HepG2 (cell line): ENCODE results near the gene HNF1B. TPM values are rescaled to one million over a fixed set of nuclear protein-coding genes. Genes with fewer than 3 reads are reported as not detected.

Experiments used
- FOSL1 ChIP-seq: sonication (generic); formaldehyde crosslinking; IDR thresholded peaks from 2 replicates; pipeline ENCODE4 v1.9.0; 2021; ENCODE audit warnings: missing genetic modification reagents, borderline replicate concordance
- HOXA5 ChIP-seq: sonication (generic); formaldehyde crosslinking; IDR thresholded peaks from 2 replicates; pipeline ENCODE4 v1.4.0; 2020; ENCODE audit warnings: missing genetic modification reagents
- KMT2B ChIP-seq: IDR thresholded peaks from 2 replicates; pipeline ENCODE4 v1.6.1; 2016; ENCODE audit warnings: missing genetic modification reagents, missing compliant biosample characterization
- MAZ ChIP-seq, 2 experiments: sonication (generic) in 1 of 2; formaldehyde crosslinking in 1 of 2; IDR thresholded peaks; 2 replicates each; pipeline versions ENCODE4 v1.5.0 to v1.6.1; 2012 to 2020; ENCODE audit warnings: low read depth in 2 of 2, mild to moderate bottlenecking in 2 of 2, borderline replicate concordance in 1 of 2, improper control_type of control experiment in 1 of 2, low read length in 1 of 2, missing genetic modification reagents in 1 of 2, moderate library complexity in 1 of 2
- MTA1 ChIP-seq: sonication (generic); formaldehyde crosslinking; IDR thresholded peaks from 2 replicates; pipeline ENCODE4 v1.4.0; 2020; ENCODE audit warnings: missing genetic modification reagents, mild to moderate bottlenecking, borderline replicate concordance
- NFE2L2 ChIP-seq: fragments of 150-350 bp; IDR thresholded peaks from 2 replicates; pipeline ENCODE4 v1.6.1; 2014; ENCODE audit warnings: low read length
- NR1H2 ChIP-seq: sonication (generic); formaldehyde crosslinking; IDR thresholded peaks from 2 replicates; pipeline ENCODE4 v1.8.1; 2022; ENCODE audit warnings: low read depth, missing genetic modification reagents, borderline replicate concordance
- ONECUT2 ChIP-seq: sonication (generic); formaldehyde crosslinking; IDR thresholded peaks from 2 replicates; pipeline ENCODE4 v1.4.0; 2020; ENCODE audit warnings: missing genetic modification reagents
- RBM39 ChIP-seq: fragments of 200-400 bp; formaldehyde crosslinking; IDR thresholded peaks from one replicate; pipeline ENCODE4 v1.6.1; 2018; ENCODE audit warnings: antibody characterized with exemption, mild to moderate bottlenecking, low read depth, low read length; ENCODE audit not compliant: poor library complexity, severe bottlenecking
- SSRP1 ChIP-seq: IDR thresholded peaks from 2 replicates; pipeline ENCODE4 v1.6.1; 2016; ENCODE audit warnings: control low read depth
- TMF1 ChIP-seq: sonication (generic); formaldehyde crosslinking; IDR thresholded peaks from 2 replicates; pipeline ENCODE4 v1.8.1; 2022; ENCODE audit warnings: low read depth, missing genetic modification reagents
- TRIM24 ChIP-seq: sonication (generic); formaldehyde crosslinking; IDR thresholded peaks from 2 replicates; pipeline ENCODE4 v1.8.0; 2022; ENCODE audit warnings: mild to moderate bottlenecking, missing genetic modification reagents
- ZFYVE20 ChIP-seq: sonication (generic); formaldehyde crosslinking; IDR thresholded peaks from 2 replicates; pipeline ENCODE4 v1.8.0; 2023; ENCODE audit warnings: low read depth, mild to moderate bottlenecking, moderate library complexity, missing genetic modification reagents, borderline replicate concordance
- ZMAT3 ChIP-seq: sonication (generic); formaldehyde crosslinking; conservative IDR thresholded peaks from 2 replicates; pipeline ENCODE4 v1.7.0; 2021; ENCODE audit warnings: missing genetic modification reagents
- ZNF263 ChIP-seq: sonication (generic); formaldehyde crosslinking; IDR thresholded peaks from 2 replicates; pipeline ENCODE4 v1.4.0; 2020; ENCODE audit warnings: missing genetic modification reagents
- ZNF280D ChIP-seq: sonication (generic); formaldehyde crosslinking; IDR thresholded peaks from 2 replicates; pipeline ENCODE4 v1.5.1; 2020; ENCODE audit warnings: mild to moderate bottlenecking, missing genetic modification reagents
- ZNF326 ChIP-seq: sonication (generic); formaldehyde crosslinking; IDR thresholded peaks from 2 replicates; pipeline ENCODE4 v1.4.0; 2020; ENCODE audit warnings: missing genetic modification reagents, borderline replicate concordance
- ZNF570 ChIP-seq: sonication (generic); formaldehyde crosslinking; IDR thresholded peaks from 2 replicates; pipeline ENCODE4 v1.4.0; 2020; ENCODE audit warnings: mild to moderate bottlenecking, missing genetic modification reagents, borderline replicate concordance
- ZNF792 ChIP-seq: IDR thresholded peaks from 2 replicates; pipeline ENCODE4 v1.6.1; 2016
- polyA plus RNA-seq, 8 experiments: library from polyadenylated mRNA; depleted of rRNA in 3 of 8; stranded (reverse) in 7 of 8; unstranded in 1 of 8; fragments of >200 nt; fragmentation: Illumina TruSeq in 4 of 8; extraction: Trizol in 4 of 8; gene quantifications; 2 replicates each; pipeline versions ENCODE4 v1.2.1 to v1.2.3, GENCODE V29; 2011 to 2016; ENCODE audit warnings: low read depth in 4 of 8, missing spikeins in 1 of 8, mixed read lengths in 1 of 8; ENCODE audit not compliant: insufficient read depth in 1 of 8
- total RNA-seq, 5 experiments: library from RNA; depleted of rRNA; stranded (reverse); fragments of >200 nt; fragmentation: Illumina TruSeq; extraction: Trizol; gene quantifications; 2 replicates each; pipeline ENCODE4 v1.2.3, GENCODE V29; 2016; ENCODE audit warnings: low read depth in 1 of 5
- TF ChIP-seq, protein P1 (sequence below), 2 experiments: sonication (generic) in 1 of 2; formaldehyde crosslinking in 1 of 2; IDR thresholded peaks; 2 replicates each; pipeline versions ENCODE4 v1.6.1 to v1.9.0; 2014 to 2022; ENCODE audit warnings: antibody characterized with exemption in 1 of 2, borderline replicate concordance in 1 of 2, inconsistent platforms in 1 of 2, low read depth in 1 of 2, missing genetic modification reagents in 1 of 2

HNF1B gene
- total and polyA plus RNA-seq, 2 of the 13 experiments (the other 11 are each of a cell fraction or from before 2014, with no cell fraction given), result 1.9 to 5.3 TPM

GRCh38 chr17:37708616-37709212, 36.1 kb downstream of the HNF1B start (continued):
- TF ChIP-seq, protein P1, sequence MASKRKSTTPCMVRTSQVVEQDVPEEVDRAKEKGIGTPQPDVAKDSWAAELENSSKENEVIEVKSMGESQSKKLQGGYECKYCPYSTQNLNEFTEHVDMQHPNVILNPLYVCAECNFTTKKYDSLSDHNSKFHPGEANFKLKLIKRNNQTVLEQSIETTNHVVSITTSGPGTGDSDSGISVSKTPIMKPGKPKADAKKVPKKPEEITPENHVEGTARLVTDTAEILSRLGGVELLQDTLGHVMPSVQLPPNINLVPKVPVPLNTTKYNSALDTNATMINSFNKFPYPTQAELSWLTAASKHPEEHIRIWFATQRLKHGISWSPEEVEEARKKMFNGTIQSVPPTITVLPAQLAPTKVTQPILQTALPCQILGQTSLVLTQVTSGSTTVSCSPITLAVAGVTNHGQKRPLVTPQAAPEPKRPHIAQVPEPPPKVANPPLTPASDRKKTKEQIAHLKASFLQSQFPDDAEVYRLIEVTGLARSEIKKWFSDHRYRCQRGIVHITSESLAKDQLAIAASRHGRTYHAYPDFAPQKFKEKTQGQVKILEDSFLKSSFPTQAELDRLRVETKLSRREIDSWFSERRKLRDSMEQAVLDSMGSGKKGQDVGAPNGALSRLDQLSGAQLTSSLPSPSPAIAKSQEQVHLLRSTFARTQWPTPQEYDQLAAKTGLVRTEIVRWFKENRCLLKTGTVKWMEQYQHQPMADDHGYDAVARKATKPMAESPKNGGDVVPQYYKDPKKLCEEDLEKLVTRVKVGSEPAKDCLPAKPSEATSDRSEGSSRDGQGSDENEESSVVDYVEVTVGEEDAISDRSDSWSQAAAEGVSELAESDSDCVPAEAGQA (IDR thresholded peaks at IDR 0.05; ENCODE audit: low read depth), result peak; percentile 82
- TF ChIP-seq, protein P1 (CRISPR knock-in tag; IDR thresholded peaks at IDR 0.05; ENCODE audit: borderline replicate concordance), result no peak
- TF ChIP-seq ZMAT3 (no peak), MTA1 (CRISPR knock-in tag) (no peak; the same call in 1 of the 2 replicates), MAZ (IDR thresholded peaks at IDR 0.05; ENCODE audit: borderline replicate concordance, low read depth, low read length) (peak; percentile 97), MAZ (CRISPR knock-in tag; IDR thresholded peaks at IDR 0.05; ENCODE audit: low read depth) (no peak; the same call in 1 of the 2 replicates), NFE2L2 (no peak), ZNF326 (CRISPR knock-in tag) (no peak), TRIM24 (CRISPR knock-in tag) (no peak), RBM39 (no peak), TMF1 (no peak), SSRP1 (CRISPR knock-in tag) (no peak), ZNF792 (CRISPR knock-in tag) (no peak), HOXA5 (CRISPR knock-in tag) (no peak), ZNF570 (CRISPR knock-in tag) (no peak), ZNF280D (CRISPR knock-in tag) (peak; percentile 57; the same call in 1 of the 2 replicates), ONECUT2 (CRISPR knock-in tag) (peak; percentile 65; the same call in 1 of the 2 replicates), NR1H2 (CRISPR knock-in tag) (no peak), ZNF263 (CRISPR knock-in tag) (peak; percentile 92), KMT2B (CRISPR knock-in tag) (peak; percentile 13; the same call in 1 of the 2 replicates), FOSL1 (CRISPR knock-in tag) (no peak; the same call in 1 of the 2 replicates), ZFYVE20 (CRISPR knock-in tag) (no peak)
